Lower leg skin (tissue), 3 donors: ENCODE results near the gene MEIS3.

Experiments used
- POLR2A ChIP-seq, 2 donors: fragments of 450-650 bp; IDR thresholded peaks; one replicate each; pipeline ENCODE4 v1.6.1; 2016 to 2017; ENCODE audit warnings: antibody characterized with exemption in 2 of 2, mild to moderate bottlenecking in 1 of 2, moderate library complexity in 1 of 2
- TF ChIP-seq, protein P1 (sequence below), 3 donors: fragments of 450-650 bp; IDR thresholded peaks; one replicate each; pipeline ENCODE4 v1.5.1; 2016; ENCODE audit warnings: antibody characterized with exemption in 3 of 3, mild to moderate bottlenecking in 3 of 3, moderate library complexity in 2 of 3

DNA sequence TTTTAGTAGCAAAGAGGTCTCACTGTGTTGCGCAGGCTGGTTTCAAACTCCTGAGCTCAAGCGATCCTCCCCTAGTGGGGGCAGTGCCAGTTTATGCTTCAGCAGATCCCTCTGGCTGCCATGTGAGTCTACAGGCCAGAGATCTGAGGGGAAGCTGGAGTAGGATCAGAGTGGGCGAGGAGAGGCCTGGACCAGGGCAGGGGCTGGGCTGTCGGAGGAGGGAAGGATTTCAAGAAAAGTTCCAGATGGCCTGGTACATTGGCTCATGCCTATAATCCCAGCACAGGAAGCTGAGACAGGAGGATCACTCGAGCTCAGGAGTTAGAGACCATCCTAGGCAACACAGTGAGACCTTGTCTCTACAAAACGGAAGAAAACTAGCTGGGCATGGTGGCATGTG, 60.4 kb downstream of the MEIS3 start:
- no peak for TF ChIP-seq POLR2A (IDR thresholded peaks at IDR 0.05)
- TF ChIP-seq, protein P1, sequence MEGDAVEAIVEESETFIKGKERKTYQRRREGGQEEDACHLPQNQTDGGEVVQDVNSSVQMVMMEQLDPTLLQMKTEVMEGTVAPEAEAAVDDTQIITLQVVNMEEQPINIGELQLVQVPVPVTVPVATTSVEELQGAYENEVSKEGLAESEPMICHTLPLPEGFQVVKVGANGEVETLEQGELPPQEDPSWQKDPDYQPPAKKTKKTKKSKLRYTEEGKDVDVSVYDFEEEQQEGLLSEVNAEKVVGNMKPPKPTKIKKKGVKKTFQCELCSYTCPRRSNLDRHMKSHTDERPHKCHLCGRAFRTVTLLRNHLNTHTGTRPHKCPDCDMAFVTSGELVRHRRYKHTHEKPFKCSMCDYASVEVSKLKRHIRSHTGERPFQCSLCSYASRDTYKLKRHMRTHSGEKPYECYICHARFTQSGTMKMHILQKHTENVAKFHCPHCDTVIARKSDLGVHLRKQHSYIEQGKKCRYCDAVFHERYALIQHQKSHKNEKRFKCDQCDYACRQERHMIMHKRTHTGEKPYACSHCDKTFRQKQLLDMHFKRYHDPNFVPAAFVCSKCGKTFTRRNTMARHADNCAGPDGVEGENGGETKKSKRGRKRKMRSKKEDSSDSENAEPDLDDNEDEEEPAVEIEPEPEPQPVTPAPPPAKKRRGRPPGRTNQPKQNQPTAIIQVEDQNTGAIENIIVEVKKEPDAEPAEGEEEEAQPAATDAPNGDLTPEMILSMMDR (IDR thresholded peaks at IDR 0.05) = no peak
